CD4-positive, alpha-beta T cell (primary cell): ENCODE data around the gene RPL4. TPM values are rescaled to one million over a fixed set of nuclear protein-coding genes. Genes with fewer than 3 reads are reported as not detected.

ENCODE experiments used
- ATAC-seq: fragments of 200-7000 bp; cut with Tn5 transposase; one replicate; pipeline ENCODE4 v1.10.0; 2022; ENCODE audit warnings: mild to moderate bottlenecking; ENCODE audit not compliant: poor library complexity
- CTCF ChIA-PET: fragments of 350-600 bp; sonication (Branson Sonifier 250); formaldehyde crosslinking; loops from one replicate; lab custom pipeline; 2021; ENCODE audit warnings: antibody characterized with exemption, inconsistent platforms; lab: Charles Lee
- POLR2A ChIA-PET: fragments of 350-600 bp; sonication (Branson Sonifier 250); formaldehyde crosslinking; loops from one replicate; lab custom pipeline; 2021; ENCODE audit warnings: antibody characterized with exemption, inconsistent platforms; lab: Charles Lee
- DNase-seq, 14 experiments: peaks; one replicate each; pipeline ENCODE4 v3.0.0-alpha.2; 2013 to 2020; ENCODE audit warnings: mixed read lengths in 2 of 14
- H3K27ac ChIP-seq, 2 donors: one replicate each; pipeline versions ENCODE4 v1.5.1 to v1.7.0; 2013; ENCODE audit warnings: low read length in 2 of 2, low read depth in 1 of 2, mild to moderate bottlenecking in 1 of 2
- H3K27me3 ChIP-seq, 2 experiments: 1 replicate in 1 of 2; 2 replicates in 1 of 2; pipeline versions ENCODE4 v1.6.1 to v1.7.0; 2013; ENCODE audit warnings: low read length in 2 of 2, control low read depth in 1 of 2, mild to moderate bottlenecking in 1 of 2, moderate library complexity in 1 of 2; ENCODE audit not compliant: insufficient read depth in 2 of 2, control insufficient read depth in 1 of 2
- H3K36me3 ChIP-seq: one replicate; pipeline ENCODE4 v1.6.1; 2013; ENCODE audit warnings: low read length, control low read depth; ENCODE audit not compliant: insufficient read depth
- H3K4me1 ChIP-seq: one replicate; pipeline ENCODE4 v1.6.1; 2013; ENCODE audit warnings: low read length, control low read depth; ENCODE audit not compliant: insufficient read depth
- H3K4me3 ChIP-seq: one replicate; pipeline ENCODE4 v1.5.1; 2013; ENCODE audit warnings: mild to moderate bottlenecking, low read length, moderate library complexity
- H3K9me3 ChIP-seq, 2 experiments: 1 replicate in 1 of 2; 2 replicates in 1 of 2; pipeline versions ENCODE4 v1.6.1 to v1.7.0; 2013; ENCODE audit warnings: low read length in 2 of 2, mild to moderate bottlenecking in 2 of 2, control low read depth in 1 of 2, moderate library complexity in 1 of 2; ENCODE audit not compliant: control insufficient read depth in 1 of 2, insufficient read depth in 1 of 2
- H3K27ac Mint-ChIP-seq: one replicate; pipeline ENCODE4 v1.8.0; 2020; ENCODE audit warnings: mixed read lengths
- H3K27me3 Mint-ChIP-seq: one replicate; pipeline ENCODE4 v1.8.0; 2021; ENCODE audit warnings: mixed read lengths
- H3K36me3 Mint-ChIP-seq: one replicate; pipeline ENCODE4 v1.8.0; 2021; ENCODE audit warnings: low read depth, mixed read lengths
- H3K4me1 Mint-ChIP-seq: one replicate; pipeline ENCODE4 v1.8.0; 2021; ENCODE audit warnings: low read depth, mixed read lengths
- H3K4me3 Mint-ChIP-seq: one replicate; pipeline ENCODE4 v1.8.0; 2020; ENCODE audit warnings: mild to moderate bottlenecking, mixed read lengths
- H3K9me3 Mint-ChIP-seq: one replicate; pipeline ENCODE4 v1.8.0; 2020; ENCODE audit warnings: mixed read lengths
- CTCF ChIP-seq: fragments of 200-600 bp; IDR thresholded peaks from one replicate; pipeline ENCODE4 v1.8.0; 2022; ENCODE audit warnings: antibody characterized with exemption, mild to moderate bottlenecking
- intact Hi-C, 2 experiments: fragments of 100-400 bp; cut with DNase I in 1 of 2; cut with micrococcal nuclease in 1 of 2; formaldehyde crosslinking; loops; one replicate each; pipeline versions ENCODE4 v1.15.1 to v1.9.0; 2023 to 2025; cut with DNase I, micrococcal nuclease
- total RNA-seq, 174 experiments: library from RNA in 2 of 174; stranded (reverse) in 2 of 174; gene quantifications; one replicate each; pipeline ENCODE4 v1.2.3 and lab custom pipeline; 2021 to 2026

Gene RPL4
- total RNA-seq, 2 experiments from 2014 or later: 4,558 to 4,627 TPM

GRCh38 chr15:66477011-66477410 lies 27.6 kb downstream of the RPL4 start:
- Histone ChIP-seq H3K9me3 (no peaks in the 10 kb centered on the region), H3K27ac (no peak overlapping the region), H3K4me3 (no peak overlapping the region), H3K4me1 (peaks cover 10% of the 10 kb centered on the region), H3K36me3 (peaks cover 16% of the 10 kb centered on the region), H3K27me3 (no peaks in the 10 kb centered on the region)
- intact Hi-C loops: no loop called here
- ChIA-PET CTCF (no interaction called here), POLR2A (no interaction called here)
- Mint-ChIP-seq H3K4me3 (no peak overlapping the region), H3K4me1 (peaks cover 33% of the 10 kb centered on the region), H3K9me3 (no peaks in the 10 kb centered on the region), H3K27me3 (no peaks in the 10 kb centered on the region), H3K36me3 (peaks cover 20% of the 10 kb centered on the region), H3K27ac (peak overlapping the region; percentile 40)
- TF ChIP-seq CTCF: no peak
- ATAC-seq: no peak
- no peak for DNase-seq

DNA sequence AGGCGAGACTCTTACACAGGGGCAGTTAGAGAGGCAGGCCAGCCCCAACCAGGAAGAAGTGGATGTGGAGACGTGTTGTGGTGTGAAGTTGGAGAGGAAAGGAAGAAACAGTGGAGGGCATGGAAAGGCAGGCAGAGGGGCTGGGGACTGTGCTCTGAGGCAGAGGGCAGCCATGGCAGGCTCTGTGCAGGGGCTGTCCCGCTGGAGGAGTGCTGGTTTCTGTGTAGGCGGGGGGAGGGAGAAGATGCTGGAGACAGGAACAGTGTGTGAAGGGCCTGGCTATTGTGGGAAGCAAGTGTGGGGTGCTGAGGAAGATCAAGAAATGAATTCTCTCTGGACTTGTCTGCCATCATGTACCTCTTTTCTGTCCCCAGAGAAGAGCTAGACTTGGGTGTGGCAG lies 28.1 kb downstream of the RPL4 start:
- ChIA-PET CTCF (no interaction called here), POLR2A (no interaction called here)
- Histone ChIP-seq H3K4me1 (peaks cover 14% of the 10 kb centered on the region), H3K9me3 (no peaks in the 10 kb centered on the region), H3K27ac (no peak overlapping the region), H3K4me3 (no peak overlapping the region), H3K27me3 (no peaks in the 10 kb centered on the region), H3K36me3 (peaks cover 12% of the 10 kb centered on the region)
- Mint-ChIP-seq H3K27me3 (no peaks in the 10 kb centered on the region), H3K36me3 (peaks cover 15% of the 10 kb centered on the region), H3K27ac (peak overlapping the region; percentile 40), H3K4me1 (peaks cover 38% of the 10 kb centered on the region), H3K9me3 (no peaks in the 10 kb centered on the region), H3K4me3 (no peak overlapping the region)
- intact Hi-C loops: no loop called here
- DNase-seq (no peak), ATAC-seq (no peak)
- no peak for TF ChIP-seq CTCF

GRCh38 chr15:66474963-66475362 lies 29.7 kb downstream of the RPL4 start:
- ATAC-seq (no peak), DNase-seq (no peak)
- ChIA-PET CTCF (interaction anchor here (0.7 to 1.2 kb wide), 3 partner anchors 9 to 733 kb away, joined by 3 to 7 read pairs (median 3); no protein-coding TSS in a partner anchor), POLR2A (interaction anchor here (5.3 kb wide), 1 partner anchor 88 kb away, joined by 37 read pairs; the partner anchor contains the start of gene MAP2K1)
- Histone ChIP-seq H3K36me3 (peaks cover 5% of the 10 kb centered on the region), H3K27me3 (no peaks in the 10 kb centered on the region), H3K4me3 (no peak overlapping the region), H3K4me1 (peaks cover 23% of the 10 kb centered on the region), H3K27ac (no peak overlapping the region), H3K9me3 (no peaks in the 10 kb centered on the region)
- H3K27ac Mint-ChIP-seq: peak overlapping the region; percentile 88
- H3K4me3 Mint-ChIP-seq: no peak overlapping the region
- TF ChIP-seq CTCF: no peak
- H3K36me3 Mint-ChIP-seq: peaks cover 4% of the 10 kb centered on the region
- no peaks in the 10 kb centered on the region for H3K9me3 Mint-ChIP-seq
- H3K27me3 Mint-ChIP-seq: no peaks in the 10 kb centered on the region
- H3K4me1 Mint-ChIP-seq: peaks cover 54% of the 10 kb centered on the region
- intact Hi-C loops: no loop called here
